ENCODE data around the gene MMP10. TPM values are rescaled to one million over a fixed set of nuclear protein-coding genes. Genes with fewer than 3 reads are reported as not detected.

MMP10 gene
- polyA plus RNA-seq, 1 donor (not counting 4 experiments of a cell fraction or from before 2014, with no cell fraction given), result 19.1 TPM

- Histone ChIP-seq H3K27me3 (ENCODE audit: control insufficient read depth, extremely low read depth, insufficient read depth, low read length) (no peaks in the 10 kb centered on the region), H3K4me1 (ENCODE audit: control insufficient read depth, extremely low read depth, insufficient read depth, low read length) (peaks cover 4% of the 10 kb centered on the region), H4K20me1 (ENCODE audit: control insufficient read depth, extremely low read depth, insufficient read depth, low read length) (no peaks in the 10 kb centered on the region), H2AFZ (ENCODE audit: control insufficient read depth, low read length) (no peak overlapping the region), H3K36me3 (ENCODE audit: control insufficient read depth in 2 of 2, extremely low read depth in 1 of 2, insufficient read depth in 2 of 2, low read length in 2 of 2) (no peaks in the 10 kb centered on the region), H3K4me3 (ENCODE audit: control insufficient read depth in 2 of 3, extremely low read depth in 1 of 3, insufficient read depth in 2 of 3, low read depth in 1 of 3, low read length in 3 of 3) (no peak overlapping the region), H3K9ac (ENCODE audit: control insufficient read depth, extremely low read depth, insufficient read depth, low read length) (no peak overlapping the region), H3K79me2 (ENCODE audit: control insufficient read depth, insufficient read depth, low read length) (no peaks in the 10 kb centered on the region), H3K4me2 (ENCODE audit: control insufficient read depth, extremely low read depth, insufficient read depth, low read depth, low read length) (no peak overlapping the region), H3K9me1 (ENCODE audit: control insufficient read depth, extremely low read depth, insufficient read depth, low read length) (no peaks in the 10 kb centered on the region), H3K27ac (ENCODE audit: control insufficient read depth, insufficient read depth, low read length) (no peak overlapping the region), H3K9me3 (ENCODE audit: control insufficient read depth, low read depth, low read length) (no peaks in the 10 kb centered on the region)
- FAIRE-seq (no peak), DNase-seq (ENCODE audit: low read depth, low spot score) (no peak)
- TF ChIP-seq EZH2 (IDR thresholded peaks at IDR 0.05; ENCODE audit: low read length) (no peak), CTCF (optimal IDR thresholded peaks at IDR 0.05 in 1 of 3, IDR thresholded peaks at IDR 0.05 in 1 of 3, conservative IDR thresholded peaks at IDR 0.05 in 1 of 3; ENCODE audit: extremely low read depth in 1 of 3, insufficient read depth in 2 of 3, low read length in 3 of 3) (no peak)
- dilution Hi-C loops (cut with MboI; ENCODE audit: extremely low pct_ligation_motif_present, low sequenced_read_pairs), result no loop called here
Observed at GRCh38 chr11:102770191-102770590, 10.2 kb downstream of the MMP10 start.

- Histone ChIP-seq H3K4me1 (ENCODE audit: control insufficient read depth, extremely low read depth, insufficient read depth, low read length) (peaks cover 21% of the 10 kb centered on the region), H3K9ac (ENCODE audit: control insufficient read depth, extremely low read depth, insufficient read depth, low read length) (no peak overlapping the region), H3K4me3 (ENCODE audit: control insufficient read depth in 2 of 3, extremely low read depth in 1 of 3, insufficient read depth in 2 of 3, low read depth in 1 of 3, low read length in 3 of 3) (no peak overlapping the region), H3K4me2 (ENCODE audit: control insufficient read depth, extremely low read depth, insufficient read depth, low read depth, low read length) (no peak overlapping the region), H4K20me1 (ENCODE audit: control insufficient read depth, extremely low read depth, insufficient read depth, low read length) (no peaks in the 10 kb centered on the region), H2AFZ (ENCODE audit: control insufficient read depth, low read length) (no peak overlapping the region), H3K9me1 (ENCODE audit: control insufficient read depth, extremely low read depth, insufficient read depth, low read length) (no peaks in the 10 kb centered on the region), H3K9me3 (ENCODE audit: control insufficient read depth, low read depth, low read length) (no peaks in the 10 kb centered on the region), H3K79me2 (ENCODE audit: control insufficient read depth, insufficient read depth, low read length) (no peaks in the 10 kb centered on the region), H3K27ac (ENCODE audit: control insufficient read depth, insufficient read depth, low read length) (no peak overlapping the region), H3K36me3 (ENCODE audit: control insufficient read depth in 2 of 2, extremely low read depth in 1 of 2, insufficient read depth in 2 of 2, low read length in 2 of 2) (no peaks in the 10 kb centered on the region), H3K27me3 (ENCODE audit: control insufficient read depth, extremely low read depth, insufficient read depth, low read length) (no peaks in the 10 kb centered on the region)
- TF ChIP-seq EZH2 (IDR thresholded peaks at IDR 0.05; ENCODE audit: low read length), result no peak
- no peak for TF ChIP-seq CTCF (optimal IDR thresholded peaks at IDR 0.05 in 1 of 3, IDR thresholded peaks at IDR 0.05 in 1 of 3, conservative IDR thresholded peaks at IDR 0.05 in 1 of 3; ENCODE audit: extremely low read depth in 1 of 3, insufficient read depth in 2 of 3, low read length in 3 of 3)
- dilution Hi-C loops (cut with MboI; ENCODE audit: extremely low pct_ligation_motif_present, low sequenced_read_pairs), result no loop called here
- FAIRE-seq (no peak), DNase-seq (ENCODE audit: low read depth, low spot score) (no peak)
Observed at GRCh38 chr11:102767800-102768199, 12.6 kb downstream of the MMP10 start.
